SK-N-SH (cell line): ENCODE measurements around the gene CRACR2B. TPM values are rescaled to one million over a fixed set of nuclear protein-coding genes. Genes with fewer than 3 reads are reported as not detected.

Experiments used
- CTCF ChIA-PET: fragments of 300-600, 350-600 bp; formaldehyde crosslinking; extraction: SDS; loops from one replicate; lab custom pipeline; 2021; lab: Yijun Ruan, JAX
- POLR2A ChIA-PET: fragments of 350-600 bp; sonication (Branson Sonifier 250); formaldehyde crosslinking; extraction: SDS; loops from one replicate; lab custom pipeline; 2020; ENCODE audit warnings: antibody characterized with exemption, inconsistent platforms; lab: Yijun Ruan, JAX
- DNase-seq: peaks from one replicate; pipeline ENCODE4 v3.0.0; 2012
- H2AFZ ChIP-seq: fragments of 200-600 bp; sonication (generic); 2 replicates; pipeline ENCODE4 v1.8.1; 2016; ENCODE audit warnings: antibody characterized with exemption, mild to moderate bottlenecking, low read depth
- H3F3A ChIP-seq: fragments of 200-600 bp; sonication (generic); replicated peaks from 2 replicates; pipeline ENCODE3; 2016; ENCODE audit warnings: antibody characterized with exemption, mild to moderate bottlenecking; ENCODE audit not compliant: insufficient read depth
- H3K27ac ChIP-seq, 2 experiments: fragments of 200-500 bp in 1 of 2; fragments of 200-600 bp in 1 of 2; sonication (Bioruptor generic) in 1 of 2; sonication (generic), shearing (Covaris generic) in 1 of 2; 2 replicates each; pipeline versions ENCODE4 v1.5.1 to v1.6.1; 2014 to 2016; ENCODE audit warnings: low read depth in 2 of 2, inconsistent platforms in 1 of 2, low read length in 1 of 2, mild to moderate bottlenecking in 1 of 2, mixed read lengths in 1 of 2
- H3K27me3 ChIP-seq: fragments of 200-600 bp; sonication (generic), shearing (Covaris generic); 2 replicates; pipeline ENCODE4 v1.6.1; 2016; ENCODE audit warnings: mixed run types; ENCODE audit not compliant: insufficient read depth
- H3K36me3 ChIP-seq, 2 experiments: fragments of 200-500 bp in 1 of 2; fragments of 200-600 bp in 1 of 2; sonication (Bioruptor generic) in 1 of 2; sonication (generic) in 1 of 2; replicated peaks in 1 of 2; 2 replicates each; pipeline versions ENCODE3 to v1.5.1; 2014 to 2016; ENCODE audit warnings: low read length in 1 of 2, mild to moderate bottlenecking in 1 of 2; ENCODE audit not compliant: insufficient read depth in 2 of 2, control insufficient read depth in 1 of 2
- H3K4me1 ChIP-seq, 2 experiments: fragments of 200-500 bp in 1 of 2; fragments of 200-600 bp in 1 of 2; sonication (Bioruptor generic) in 1 of 2; sonication (generic), shearing (Covaris generic) in 1 of 2; 2 replicates each; pipeline versions ENCODE4 v1.5.1 to v1.6.1; 2014 to 2016; ENCODE audit warnings: low read depth in 1 of 2, low read length in 1 of 2, mixed run types in 1 of 2; ENCODE audit not compliant: insufficient read depth in 2 of 2, control insufficient read depth in 1 of 2
- H3K4me2 ChIP-seq: fragments of 200-600 bp; sonication (generic), shearing (Covaris generic); 2 replicates; pipeline ENCODE4 v1.6.1; 2017; ENCODE audit warnings: mixed run types
- H3K4me3 ChIP-seq, 2 experiments: fragments of 200-500 bp in 1 of 2; fragments of 200-600 bp in 1 of 2; sonication (Bioruptor generic) in 1 of 2; sonication (generic), shearing (Covaris generic) in 1 of 2; 2 replicates each; pipeline versions ENCODE4 v1.5.1 to v1.8.1; 2014 to 2016; ENCODE audit warnings: low read depth in 2 of 2, inconsistent platforms in 1 of 2, low read length in 1 of 2, mild to moderate bottlenecking in 1 of 2, mixed read lengths in 1 of 2, moderate library complexity in 1 of 2
- H3K79me2 ChIP-seq: fragments of 200-600 bp; sonication (generic); 2 replicates; pipeline ENCODE4 v1.8.1; 2017; ENCODE audit warnings: mild to moderate bottlenecking; ENCODE audit not compliant: insufficient read depth
- H3K9ac ChIP-seq: fragments of 200-600 bp; sonication (generic); 2 replicates; pipeline ENCODE4 v1.6.1; 2017; ENCODE audit warnings: mixed run types
- H3K9me2 ChIP-seq: fragments of 200-600 bp; sonication (generic); 2 replicates; pipeline ENCODE4 v1.6.1; 2017; ENCODE audit warnings: mixed run types
- H3K9me3 ChIP-seq: fragments of 200-600 bp; sonication (generic); 2 replicates; pipeline ENCODE4 v1.6.1; 2017; ENCODE audit warnings: mixed run types, mild to moderate bottlenecking, moderate library complexity
- H4K20me1 ChIP-seq: fragments of 200-600 bp; sonication (generic); 2 replicates; pipeline ENCODE4 v1.6.1; 2017; ENCODE audit warnings: mild to moderate bottlenecking, mixed run types; ENCODE audit not compliant: insufficient read depth
- CHD2 ChIP-seq: fragments of 150-350 bp; IDR thresholded peaks from 2 replicates; pipeline ENCODE4 v1.6.1; 2018; ENCODE audit warnings: low read length; ENCODE audit not compliant: partially characterized antibody
- ELF1 ChIP-seq: IDR thresholded peaks from 2 replicates; pipeline ENCODE4 v1.4.0; 2012
- EP300 ChIP-seq, 2 experiments: IDR thresholded peaks; 2 replicates each; pipeline versions ENCODE4 v1.4.0 to v1.6.1; 2012; ENCODE audit warnings: borderline replicate concordance in 1 of 2, low read depth in 1 of 2, low read length in 1 of 2
- FOSL2 ChIP-seq: IDR thresholded peaks from 2 replicates; pipeline ENCODE4 v1.4.0; 2012; ENCODE audit warnings: low read depth, mild to moderate bottlenecking, moderate library complexity, borderline replicate concordance
- FOXM1 ChIP-seq: IDR thresholded peaks from 2 replicates; pipeline ENCODE4 v1.4.0; 2012; ENCODE audit warnings: low read depth, mild to moderate bottlenecking
- GABPA ChIP-seq: IDR thresholded peaks from 2 replicates; pipeline ENCODE4 v1.4.0; 2012; ENCODE audit warnings: low read depth, mild to moderate bottlenecking
- JUND ChIP-seq: IDR thresholded peaks from 2 replicates; pipeline ENCODE4 v1.4.0; 2012
- MXI1 ChIP-seq: IDR thresholded peaks from 2 replicates; pipeline ENCODE4 v1.6.1; 2012; ENCODE audit warnings: mild to moderate bottlenecking, low read depth, low read length, improper control_type of control experiment
- POLR2AphosphoS5 ChIP-seq: IDR thresholded peaks from 2 replicates; pipeline ENCODE4 v1.6.1; 2012; ENCODE audit warnings: low read depth, low read length
- WGBS: methylation state at CpG from one replicate; pipeline ENCODE4 v1.1.6; 2017; ENCODE audit warnings: low lambda C conversion rate; 5-methylcytosine and 5-hydroxymethylcytosine counted together
- polyA plus RNA-seq, 3 experiments: library from polyadenylated mRNA; depleted of rRNA; stranded (reverse); fragments of >200 nt; gene quantifications; 2 replicates each; pipeline ENCODE4 v1.2.3, GENCODE V29; 2012
- TF ChIP-seq, protein P1 (sequence below): IDR thresholded peaks from 2 replicates; pipeline ENCODE4 v1.4.0; 2012; ENCODE audit warnings: low read depth, borderline replicate concordance
- TF ChIP-seq, protein P2 (sequence below): fragments of 150-350 bp; IDR thresholded peaks from 2 replicates; pipeline ENCODE4 v1.6.1; 2017; ENCODE audit warnings: antibody characterized with exemption, low read length, low read depth, borderline replicate concordance
- TF ChIP-seq, protein P3 (sequence below): fragments of 200-600 bp; sonication (generic); IDR thresholded peaks from 2 replicates; pipeline ENCODE4 v1.6.1; 2017; ENCODE audit warnings: antibody characterized with exemption, mild to moderate bottlenecking, moderate library complexity
- TF ChIP-seq, protein P4 (sequence below): IDR thresholded peaks from 2 replicates; pipeline ENCODE4 v1.4.0; 2012; ENCODE audit warnings: low read depth, borderline replicate concordance
- TF ChIP-seq, protein P5 (sequence below): IDR thresholded peaks from 2 replicates; pipeline ENCODE4; 2012
- TF ChIP-seq, protein P6 (sequence below): IDR thresholded peaks from 2 replicates; pipeline ENCODE4 v1.6.1; 2012; ENCODE audit warnings: mild to moderate bottlenecking, low read depth, low read length, moderate library complexity

The CRACR2B gene
- polyA plus RNA-seq, 1 of the 3 experiments (the other 2 are of a cell fraction): 1.1 TPM

DNA sequence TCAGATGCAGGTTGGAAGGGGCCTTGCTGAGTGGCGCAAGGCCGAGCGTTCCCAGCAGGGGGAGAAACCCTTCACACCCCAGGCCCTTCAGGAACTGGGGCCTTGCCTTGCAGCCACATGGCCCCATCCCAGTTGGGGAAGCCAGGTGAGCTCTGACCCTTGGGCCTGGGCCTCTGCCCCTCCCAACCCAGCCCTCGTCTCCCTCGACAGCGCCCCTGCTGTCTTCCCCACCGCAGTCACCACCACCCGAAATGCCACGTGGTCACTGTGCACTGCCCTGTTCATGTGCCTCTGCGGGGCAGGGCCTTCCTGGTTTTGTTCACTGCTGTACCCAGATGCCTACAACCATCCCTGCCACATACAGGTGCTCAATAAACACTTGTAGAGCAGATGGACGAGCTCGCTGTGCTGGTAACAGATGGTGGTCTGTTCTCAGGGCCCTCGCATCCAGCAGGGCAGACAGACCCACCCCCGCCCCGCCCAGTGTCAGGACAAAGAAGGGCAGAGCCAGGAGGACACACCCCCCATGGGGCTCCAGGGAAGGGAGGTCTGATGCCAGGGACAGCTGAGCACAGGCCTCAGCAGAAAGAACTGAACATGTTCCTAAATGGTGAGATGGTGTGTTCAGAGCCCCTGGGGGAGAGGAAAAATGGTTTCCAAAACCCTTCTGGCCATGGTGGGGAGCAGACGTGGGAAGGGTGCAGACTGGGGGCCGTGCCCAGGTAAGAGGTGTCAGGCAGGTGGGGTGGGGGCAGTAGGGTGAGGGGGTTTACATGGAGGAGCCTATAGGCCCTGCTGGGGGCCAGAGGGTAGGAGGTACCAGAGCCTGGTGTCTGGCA, 10.9 kb downstream of the CRACR2B start:
- Histone ChIP-seq H3K27me3 (no peaks in the 10 kb centered on the region), H3K9me2 (no peaks in the 10 kb centered on the region), H3K4me3 (no peak overlapping the region), H3K36me3 (peaks cover 24 to 45% of the 10 kb centered on the region in 2 experiments), H3K9me3 (no peaks in the 10 kb centered on the region), H3K9ac (no peak overlapping the region), H3F3A (peaks cover 51% of the 10 kb centered on the region), H3K4me2 (no peak overlapping the region), H3K4me1 (peaks cover 3 to 32% of the 10 kb centered on the region in 2 experiments; a peak in 2 of 4 replicates), H3K27ac (peak overlapping the region; percentile 6 to 8; a peak in 1 of 4 replicates), H4K20me1 (peaks cover 69% of the 10 kb centered on the region), H2AFZ (no peak overlapping the region), H3K79me2 (peaks cover 84% of the 10 kb centered on the region)
- CTCF ChIA-PET: interaction anchor here (0.6 to 3.8 kb wide), 4 partner anchors 9 to 213 kb away, joined by 3 to 21 read pairs (median 4); no protein-coding TSS in a partner anchor
- POLR2A ChIA-PET: interaction anchor here (2.0 kb wide), 1 partner anchor 19 kb away, joined by 7 read pairs; the partner anchor contains the start of gene PNPLA2
- DNase-seq: no peak
- TF ChIP-seq, protein P1, sequence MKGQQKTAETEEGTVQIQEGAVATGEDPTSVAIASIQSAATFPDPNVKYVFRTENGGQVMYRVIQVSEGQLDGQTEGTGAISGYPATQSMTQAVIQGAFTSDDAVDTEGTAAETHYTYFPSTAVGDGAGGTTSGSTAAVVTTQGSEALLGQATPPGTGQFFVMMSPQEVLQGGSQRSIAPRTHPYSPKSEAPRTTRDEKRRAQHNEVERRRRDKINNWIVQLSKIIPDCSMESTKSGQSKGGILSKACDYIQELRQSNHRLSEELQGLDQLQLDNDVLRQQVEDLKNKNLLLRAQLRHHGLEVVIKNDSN: no peak
- TF ChIP-seq, protein P2, sequence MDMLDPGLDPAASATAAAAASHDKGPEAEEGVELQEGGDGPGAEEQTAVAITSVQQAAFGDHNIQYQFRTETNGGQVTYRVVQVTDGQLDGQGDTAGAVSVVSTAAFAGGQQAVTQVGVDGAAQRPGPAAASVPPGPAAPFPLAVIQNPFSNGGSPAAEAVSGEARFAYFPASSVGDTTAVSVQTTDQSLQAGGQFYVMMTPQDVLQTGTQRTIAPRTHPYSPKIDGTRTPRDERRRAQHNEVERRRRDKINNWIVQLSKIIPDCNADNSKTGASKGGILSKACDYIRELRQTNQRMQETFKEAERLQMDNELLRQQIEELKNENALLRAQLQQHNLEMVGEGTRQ: no peak
- TF ChIP-seq, protein P3, sequence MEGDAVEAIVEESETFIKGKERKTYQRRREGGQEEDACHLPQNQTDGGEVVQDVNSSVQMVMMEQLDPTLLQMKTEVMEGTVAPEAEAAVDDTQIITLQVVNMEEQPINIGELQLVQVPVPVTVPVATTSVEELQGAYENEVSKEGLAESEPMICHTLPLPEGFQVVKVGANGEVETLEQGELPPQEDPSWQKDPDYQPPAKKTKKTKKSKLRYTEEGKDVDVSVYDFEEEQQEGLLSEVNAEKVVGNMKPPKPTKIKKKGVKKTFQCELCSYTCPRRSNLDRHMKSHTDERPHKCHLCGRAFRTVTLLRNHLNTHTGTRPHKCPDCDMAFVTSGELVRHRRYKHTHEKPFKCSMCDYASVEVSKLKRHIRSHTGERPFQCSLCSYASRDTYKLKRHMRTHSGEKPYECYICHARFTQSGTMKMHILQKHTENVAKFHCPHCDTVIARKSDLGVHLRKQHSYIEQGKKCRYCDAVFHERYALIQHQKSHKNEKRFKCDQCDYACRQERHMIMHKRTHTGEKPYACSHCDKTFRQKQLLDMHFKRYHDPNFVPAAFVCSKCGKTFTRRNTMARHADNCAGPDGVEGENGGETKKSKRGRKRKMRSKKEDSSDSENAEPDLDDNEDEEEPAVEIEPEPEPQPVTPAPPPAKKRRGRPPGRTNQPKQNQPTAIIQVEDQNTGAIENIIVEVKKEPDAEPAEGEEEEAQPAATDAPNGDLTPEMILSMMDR: peak; percentile 38
- peak; percentile 72 for TF ChIP-seq POLR2AphosphoS5
- TF ChIP-seq MXI1: no peak
- TF ChIP-seq, protein P4, sequence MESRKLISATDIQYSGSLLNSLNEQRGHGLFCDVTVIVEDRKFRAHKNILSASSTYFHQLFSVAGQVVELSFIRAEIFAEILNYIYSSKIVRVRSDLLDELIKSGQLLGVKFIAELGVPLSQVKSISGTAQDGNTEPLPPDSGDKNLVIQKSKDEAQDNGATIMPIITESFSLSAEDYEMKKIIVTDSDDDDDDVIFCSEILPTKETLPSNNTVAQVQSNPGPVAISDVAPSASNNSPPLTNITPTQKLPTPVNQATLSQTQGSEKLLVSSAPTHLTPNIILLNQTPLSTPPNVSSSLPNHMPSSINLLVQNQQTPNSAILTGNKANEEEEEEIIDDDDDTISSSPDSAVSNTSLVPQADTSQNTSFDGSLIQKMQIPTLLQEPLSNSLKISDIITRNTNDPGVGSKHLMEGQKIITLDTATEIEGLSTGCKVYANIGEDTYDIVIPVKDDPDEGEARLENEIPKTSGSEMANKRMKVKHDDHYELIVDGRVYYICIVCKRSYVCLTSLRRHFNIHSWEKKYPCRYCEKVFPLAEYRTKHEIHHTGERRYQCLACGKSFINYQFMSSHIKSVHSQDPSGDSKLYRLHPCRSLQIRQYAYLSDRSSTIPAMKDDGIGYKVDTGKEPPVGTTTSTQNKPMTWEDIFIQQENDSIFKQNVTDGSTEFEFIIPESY: no peak; the same call in 1 of the 2 replicates
- no peak for TF ChIP-seq JUND
- no peak for TF ChIP-seq CHD2
- TF ChIP-seq FOXM1: no peak
- TF ChIP-seq ELF1: no peak
- TF ChIP-seq GABPA: no peak
- TF ChIP-seq EP300 (IDR thresholded peaks at IDR 0.05; ENCODE audit: borderline replicate concordance in 1 of 2, low read depth in 1 of 2, low read length in 1 of 2): no peak
- TF ChIP-seq FOSL2: no peak
- TF ChIP-seq, protein P5, sequence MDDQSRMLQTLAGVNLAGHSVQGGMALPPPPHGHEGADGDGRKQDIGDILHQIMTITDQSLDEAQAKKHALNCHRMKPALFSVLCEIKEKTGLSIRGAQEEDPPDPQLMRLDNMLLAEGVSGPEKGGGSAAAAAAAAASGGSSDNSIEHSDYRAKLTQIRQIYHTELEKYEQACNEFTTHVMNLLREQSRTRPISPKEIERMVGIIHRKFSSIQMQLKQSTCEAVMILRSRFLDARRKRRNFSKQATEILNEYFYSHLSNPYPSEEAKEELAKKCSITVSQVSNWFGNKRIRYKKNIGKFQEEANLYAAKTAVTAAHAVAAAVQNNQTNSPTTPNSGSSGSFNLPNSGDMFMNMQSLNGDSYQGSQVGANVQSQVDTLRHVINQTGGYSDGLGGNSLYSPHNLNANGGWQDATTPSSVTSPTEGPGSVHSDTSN: 0 out of 2 replicates have a peak, but pooled peaks have one; percentile 6
- TF ChIP-seq, protein P6, sequence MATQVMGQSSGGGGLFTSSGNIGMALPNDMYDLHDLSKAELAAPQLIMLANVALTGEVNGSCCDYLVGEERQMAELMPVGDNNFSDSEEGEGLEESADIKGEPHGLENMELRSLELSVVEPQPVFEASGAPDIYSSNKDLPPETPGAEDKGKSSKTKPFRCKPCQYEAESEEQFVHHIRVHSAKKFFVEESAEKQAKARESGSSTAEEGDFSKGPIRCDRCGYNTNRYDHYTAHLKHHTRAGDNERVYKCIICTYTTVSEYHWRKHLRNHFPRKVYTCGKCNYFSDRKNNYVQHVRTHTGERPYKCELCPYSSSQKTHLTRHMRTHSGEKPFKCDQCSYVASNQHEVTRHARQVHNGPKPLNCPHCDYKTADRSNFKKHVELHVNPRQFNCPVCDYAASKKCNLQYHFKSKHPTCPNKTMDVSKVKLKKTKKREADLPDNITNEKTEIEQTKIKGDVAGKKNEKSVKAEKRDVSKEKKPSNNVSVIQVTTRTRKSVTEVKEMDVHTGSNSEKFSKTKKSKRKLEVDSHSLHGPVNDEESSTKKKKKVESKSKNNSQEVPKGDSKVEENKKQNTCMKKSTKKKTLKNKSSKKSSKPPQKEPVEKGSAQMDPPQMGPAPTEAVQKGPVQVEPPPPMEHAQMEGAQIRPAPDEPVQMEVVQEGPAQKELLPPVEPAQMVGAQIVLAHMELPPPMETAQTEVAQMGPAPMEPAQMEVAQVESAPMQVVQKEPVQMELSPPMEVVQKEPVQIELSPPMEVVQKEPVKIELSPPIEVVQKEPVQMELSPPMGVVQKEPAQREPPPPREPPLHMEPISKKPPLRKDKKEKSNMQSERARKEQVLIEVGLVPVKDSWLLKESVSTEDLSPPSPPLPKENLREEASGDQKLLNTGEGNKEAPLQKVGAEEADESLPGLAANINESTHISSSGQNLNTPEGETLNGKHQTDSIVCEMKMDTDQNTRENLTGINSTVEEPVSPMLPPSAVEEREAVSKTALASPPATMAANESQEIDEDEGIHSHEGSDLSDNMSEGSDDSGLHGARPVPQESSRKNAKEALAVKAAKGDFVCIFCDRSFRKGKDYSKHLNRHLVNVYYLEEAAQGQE: no peak
- 68% methylated on average over 14 of the region's 17 CpGs for WGBS
